ENCODE measurements around the gene NPPC.

DNA sequence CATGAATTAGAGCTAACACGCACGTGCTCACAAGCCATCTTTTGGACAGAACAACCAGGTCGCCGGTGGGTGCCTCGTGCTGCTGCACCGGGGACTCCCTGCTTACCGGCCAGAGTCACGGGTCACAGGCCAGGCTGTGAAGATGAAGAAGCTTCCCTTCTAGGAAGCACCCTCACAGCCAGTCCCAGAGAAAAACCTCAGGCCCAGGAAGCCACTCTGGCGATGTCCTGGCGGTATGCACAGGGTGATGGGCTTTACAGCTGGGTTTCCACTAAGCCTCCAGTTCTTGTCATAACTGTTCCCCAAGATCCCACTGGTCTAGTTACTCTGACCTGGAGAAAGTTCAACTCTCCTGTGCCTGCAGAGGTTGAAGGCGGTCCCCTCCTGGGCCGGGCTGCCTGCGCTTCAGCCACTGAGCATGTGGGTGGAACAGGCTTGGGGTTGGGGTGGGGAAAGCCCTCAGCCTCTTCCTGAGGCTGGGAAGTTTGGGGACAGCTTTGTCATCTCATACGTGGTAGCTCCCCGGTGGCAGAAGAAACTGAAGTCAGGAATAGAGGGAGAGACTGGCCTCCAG, 20.1 kb upstream of the NPPC start:
- TF ChIP-seq, protein P1, sequence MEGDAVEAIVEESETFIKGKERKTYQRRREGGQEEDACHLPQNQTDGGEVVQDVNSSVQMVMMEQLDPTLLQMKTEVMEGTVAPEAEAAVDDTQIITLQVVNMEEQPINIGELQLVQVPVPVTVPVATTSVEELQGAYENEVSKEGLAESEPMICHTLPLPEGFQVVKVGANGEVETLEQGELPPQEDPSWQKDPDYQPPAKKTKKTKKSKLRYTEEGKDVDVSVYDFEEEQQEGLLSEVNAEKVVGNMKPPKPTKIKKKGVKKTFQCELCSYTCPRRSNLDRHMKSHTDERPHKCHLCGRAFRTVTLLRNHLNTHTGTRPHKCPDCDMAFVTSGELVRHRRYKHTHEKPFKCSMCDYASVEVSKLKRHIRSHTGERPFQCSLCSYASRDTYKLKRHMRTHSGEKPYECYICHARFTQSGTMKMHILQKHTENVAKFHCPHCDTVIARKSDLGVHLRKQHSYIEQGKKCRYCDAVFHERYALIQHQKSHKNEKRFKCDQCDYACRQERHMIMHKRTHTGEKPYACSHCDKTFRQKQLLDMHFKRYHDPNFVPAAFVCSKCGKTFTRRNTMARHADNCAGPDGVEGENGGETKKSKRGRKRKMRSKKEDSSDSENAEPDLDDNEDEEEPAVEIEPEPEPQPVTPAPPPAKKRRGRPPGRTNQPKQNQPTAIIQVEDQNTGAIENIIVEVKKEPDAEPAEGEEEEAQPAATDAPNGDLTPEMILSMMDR (IDR thresholded peaks at IDR 0.05): no peak
- TF ChIP-seq RAD21 (IDR thresholded peaks at IDR 0.05; ENCODE audit: low read length) (no peak), MXI1 (IDR thresholded peaks at IDR 0.05; ENCODE audit: low read depth, low read length) (no peak), TEAD4 (IDR thresholded peaks at IDR 0.05; ENCODE audit: borderline replicate concordance, insufficient read depth) (no peak), SMC3 (IDR thresholded peaks at IDR 0.05; ENCODE audit: low read depth, low read length) (no peak), RCOR1 (IDR thresholded peaks at IDR 0.05; ENCODE audit: low read length) (no peak), SIN3A (IDR thresholded peaks at IDR 0.05; ENCODE audit: borderline replicate concordance, low read depth, low read length) (no peak), EP300 (IDR thresholded peaks at IDR 0.05; ENCODE audit: borderline replicate concordance in 1 of 2, low read depth in 1 of 2, low read length in 1 of 2) (no peak), GABPA (IDR thresholded peaks at IDR 0.05; ENCODE audit: low read depth) (no peak), RFX5 (IDR thresholded peaks at IDR 0.05; ENCODE audit: low read length) (no peak)
- TF ChIP-seq, protein P2, sequence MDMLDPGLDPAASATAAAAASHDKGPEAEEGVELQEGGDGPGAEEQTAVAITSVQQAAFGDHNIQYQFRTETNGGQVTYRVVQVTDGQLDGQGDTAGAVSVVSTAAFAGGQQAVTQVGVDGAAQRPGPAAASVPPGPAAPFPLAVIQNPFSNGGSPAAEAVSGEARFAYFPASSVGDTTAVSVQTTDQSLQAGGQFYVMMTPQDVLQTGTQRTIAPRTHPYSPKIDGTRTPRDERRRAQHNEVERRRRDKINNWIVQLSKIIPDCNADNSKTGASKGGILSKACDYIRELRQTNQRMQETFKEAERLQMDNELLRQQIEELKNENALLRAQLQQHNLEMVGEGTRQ (IDR thresholded peaks at IDR 0.05; ENCODE audit: borderline replicate concordance, low read depth, low read length): no peak
